Measurements from ENCODE around the gene STIM1. TPM values are rescaled to one million over a fixed set of nuclear protein-coding genes. Genes with fewer than 3 reads are reported as not detected.
"Not testable (repeated sequence)": the region's sequence is repeated elsewhere in the genome, so short reads cannot be mapped to it uniquely, and the experiment has no call there.

STIM1 gene
- polyA plus RNA-seq, 1 donor = 24.9 TPM

- Histone ChIP-seq H3K4me1 (ENCODE audit: control insufficient read depth, insufficient read depth, low read length) (peaks cover 13% of the 10 kb centered on the region), H3K27ac (ENCODE audit: low read length) (no peak overlapping the region), H3K9me3 (ENCODE audit: control insufficient read depth, low read depth, low read length) (no peaks in the 10 kb centered on the region), H3K36me3 (ENCODE audit: control insufficient read depth, insufficient read depth, low read length) (no peaks in the 10 kb centered on the region), H3K27me3 (ENCODE audit: control insufficient read depth, insufficient read depth, low read length) (no peaks in the 10 kb centered on the region), H3K4me3 (ENCODE audit: low read length) (no peak overlapping the region)
- no peak for DNase-seq
- 89% methylated on average over 1 of the region's 11 CpGs for WGBS (ENCODE audit: insufficient coverage, low lambda C conversion rate)
Observed at GRCh38 chr11:3853899-3854659, 1.4 kb upstream of the STIM1 start.

GRCh38 chr11:3854660-3854976 is 846 bp upstream of the STIM1 start:
- no peaks in the 10 kb centered on the region for H3K36me3 ChIP-seq (ENCODE audit: control insufficient read depth, insufficient read depth, low read length)
- H3K9me3 ChIP-seq (ENCODE audit: control insufficient read depth, low read depth, low read length) = no peaks in the 10 kb centered on the region
- H3K4me1 ChIP-seq (ENCODE audit: control insufficient read depth, insufficient read depth, low read length) = peaks cover 13% of the 10 kb centered on the region
- no peak overlapping the region for H3K27ac ChIP-seq (ENCODE audit: low read length)
- H3K4me3 ChIP-seq (ENCODE audit: low read length) = no peak overlapping the region
- WGBS (ENCODE audit: insufficient coverage, low lambda C conversion rate) = 14% methylated on average over 1 of the region's 7 CpGs
- no peaks in the 10 kb centered on the region for H3K27me3 ChIP-seq (ENCODE audit: control insufficient read depth, insufficient read depth, low read length)
- no peak for DNase-seq

GRCh38 chr11:3855808-3856491 is 486 bp downstream of the STIM1 start:
- peak in 1 of 2 donors; percentile 73 for DNase-seq
- H3K4me1 ChIP-seq (ENCODE audit: control insufficient read depth, insufficient read depth, low read length) = peaks cover 13% of the 10 kb centered on the region
- no CpG with 5 or more reads among the region's 40 CpGs for WGBS (ENCODE audit: insufficient coverage, low lambda C conversion rate)
- no peaks in the 10 kb centered on the region for H3K9me3 ChIP-seq (ENCODE audit: control insufficient read depth, low read depth, low read length)
- no peaks in the 10 kb centered on the region for H3K36me3 ChIP-seq (ENCODE audit: control insufficient read depth, insufficient read depth, low read length)
- peak overlapping the region; percentile 99 for H3K4me3 ChIP-seq (ENCODE audit: low read length)
- no peaks in the 10 kb centered on the region for H3K27me3 ChIP-seq (ENCODE audit: control insufficient read depth, insufficient read depth, low read length)
- peak overlapping the region; percentile 35 for H3K27ac ChIP-seq (ENCODE audit: low read length)

GRCh38 chr11:3856856-3857553 is 1.5 kb downstream of the STIM1 start:
- Histone ChIP-seq H3K9me3 (ENCODE audit: control insufficient read depth, low read depth, low read length) (no peaks in the 10 kb centered on the region), H3K27ac (ENCODE audit: low read length) (no peak overlapping the region), H3K4me3 (ENCODE audit: low read length) (peak overlapping the region; percentile 99), H3K36me3 (ENCODE audit: control insufficient read depth, insufficient read depth, low read length) (no peaks in the 10 kb centered on the region), H3K4me1 (ENCODE audit: control insufficient read depth, insufficient read depth, low read length) (peaks cover 13% of the 10 kb centered on the region), H3K27me3 (ENCODE audit: control insufficient read depth, insufficient read depth, low read length) (no peaks in the 10 kb centered on the region)
- WGBS (ENCODE audit: insufficient coverage, low lambda C conversion rate) = no CpG with 5 or more reads among the region's 5 CpGs
- DNase-seq = no peak

GRCh38 chr11:3857628-3858027 is 2.2 kb downstream of the STIM1 start:
- Histone ChIP-seq H3K27ac (ENCODE audit: low read length) (no peak overlapping the region), H3K36me3 (ENCODE audit: control insufficient read depth, insufficient read depth, low read length) (no peaks in the 10 kb centered on the region), H3K4me3 (ENCODE audit: low read length) (no peak overlapping the region), H3K4me1 (ENCODE audit: control insufficient read depth, insufficient read depth, low read length) (peaks cover 13% of the 10 kb centered on the region), H3K9me3 (ENCODE audit: control insufficient read depth, low read depth, low read length) (no peaks in the 10 kb centered on the region), H3K27me3 (ENCODE audit: control insufficient read depth, insufficient read depth, low read length) (no peaks in the 10 kb centered on the region)
- no peak for DNase-seq

GRCh38 chr11:3859373-3859881 is 4.0 kb downstream of the STIM1 start:
- DNase-seq = no peak
- H3K27ac ChIP-seq (ENCODE audit: low read length) = no peak overlapping the region
- WGBS (ENCODE audit: insufficient coverage, low lambda C conversion rate) = no CpG with 5 or more reads among the region's 4 CpGs
- H3K4me1 ChIP-seq (ENCODE audit: control insufficient read depth, insufficient read depth, low read length) = peaks cover 10% of the 10 kb centered on the region
- H3K9me3 ChIP-seq (ENCODE audit: control insufficient read depth, low read depth, low read length) = no peaks in the 10 kb centered on the region
- H3K36me3 ChIP-seq (ENCODE audit: control insufficient read depth, insufficient read depth, low read length) = no peaks in the 10 kb centered on the region
- H3K27me3 ChIP-seq (ENCODE audit: control insufficient read depth, insufficient read depth, low read length) = no peaks in the 10 kb centered on the region
- no peak overlapping the region for H3K4me3 ChIP-seq (ENCODE audit: low read length)

- H3K36me3 ChIP-seq (ENCODE audit: control insufficient read depth, insufficient read depth, low read length) = no peaks in the 10 kb centered on the region
- H3K27ac ChIP-seq (ENCODE audit: low read length) = no peak overlapping the region
- DNase-seq = no peak
- no peak overlapping the region for H3K4me3 ChIP-seq (ENCODE audit: low read length)
- no CpG with 5 or more reads among the region's 2 CpGs for WGBS (ENCODE audit: insufficient coverage, low lambda C conversion rate)
- peaks cover 7% of the 10 kb centered on the region for H3K4me1 ChIP-seq (ENCODE audit: control insufficient read depth, insufficient read depth, low read length)
- no peaks in the 10 kb centered on the region for H3K27me3 ChIP-seq (ENCODE audit: control insufficient read depth, insufficient read depth, low read length)
- H3K9me3 ChIP-seq (ENCODE audit: control insufficient read depth, low read depth, low read length) = no peaks in the 10 kb centered on the region
Observed at GRCh38 chr11:3860375-3860774, 4.9 kb downstream of the STIM1 start.

- not testable (repeated sequence) for H3K4me3 ChIP-seq (ENCODE audit: low read length); H3K27ac ChIP-seq (ENCODE audit: low read length); DNase-seq; H3K36me3 ChIP-seq (ENCODE audit: control insufficient read depth, insufficient read depth, low read length); H3K27me3 ChIP-seq (ENCODE audit: control insufficient read depth, insufficient read depth, low read length); H3K9me3 ChIP-seq (ENCODE audit: control insufficient read depth, low read depth, low read length)
- no CpG with 5 or more reads among the region's 4 CpGs for WGBS (ENCODE audit: insufficient coverage, low lambda C conversion rate)
- peaks cover 12% of the 10 kb centered on the region for H3K4me1 ChIP-seq (ENCODE audit: control insufficient read depth, insufficient read depth, low read length)
Observed at GRCh38 chr11:3860898-3861393, 5.5 kb downstream of the STIM1 start.

GRCh38 chr11:3861683-3862082 is 6.2 kb downstream of the STIM1 start:
- no CpG with 5 or more reads among the region's 1 CpG for WGBS (ENCODE audit: insufficient coverage, low lambda C conversion rate)
- H3K36me3 ChIP-seq (ENCODE audit: control insufficient read depth, insufficient read depth, low read length) = no peaks in the 10 kb centered on the region
- H3K27ac ChIP-seq (ENCODE audit: low read length) = no peak overlapping the region
- DNase-seq = peak in 1 of 2 donors; percentile 43
- peaks cover 9% of the 10 kb centered on the region for H3K4me1 ChIP-seq (ENCODE audit: control insufficient read depth, insufficient read depth, low read length)
- no peak overlapping the region for H3K4me3 ChIP-seq (ENCODE audit: low read length)
- no peaks in the 10 kb centered on the region for H3K27me3 ChIP-seq (ENCODE audit: control insufficient read depth, insufficient read depth, low read length)
- H3K9me3 ChIP-seq (ENCODE audit: control insufficient read depth, low read depth, low read length) = no peaks in the 10 kb centered on the region

GRCh38 chr11:3865388-3866193 is 10.1 kb downstream of the STIM1 start:
- Histone ChIP-seq H3K4me3 (ENCODE audit: low read length) (no peak overlapping the region), H3K4me1 (ENCODE audit: control insufficient read depth, insufficient read depth, low read length) (peaks cover 24% of the 10 kb centered on the region), H3K9me3 (ENCODE audit: control insufficient read depth, low read depth, low read length) (no peaks in the 10 kb centered on the region), H3K36me3 (ENCODE audit: control insufficient read depth, insufficient read depth, low read length) (no peaks in the 10 kb centered on the region), H3K27ac (ENCODE audit: low read length) (no peak overlapping the region), H3K27me3 (ENCODE audit: control insufficient read depth, insufficient read depth, low read length) (no peaks in the 10 kb centered on the region)
- no peak for DNase-seq
- no CpG with 5 or more reads among the region's 3 CpGs for WGBS (ENCODE audit: insufficient coverage, low lambda C conversion rate)
